ENCODE measurements around the gene TMEM191C.
"Not testable (repeated sequence)": the region's sequence is repeated elsewhere in the genome, so short reads cannot be mapped to it uniquely, and the experiment has no call there.

Gene TMEM191C

DNA sequence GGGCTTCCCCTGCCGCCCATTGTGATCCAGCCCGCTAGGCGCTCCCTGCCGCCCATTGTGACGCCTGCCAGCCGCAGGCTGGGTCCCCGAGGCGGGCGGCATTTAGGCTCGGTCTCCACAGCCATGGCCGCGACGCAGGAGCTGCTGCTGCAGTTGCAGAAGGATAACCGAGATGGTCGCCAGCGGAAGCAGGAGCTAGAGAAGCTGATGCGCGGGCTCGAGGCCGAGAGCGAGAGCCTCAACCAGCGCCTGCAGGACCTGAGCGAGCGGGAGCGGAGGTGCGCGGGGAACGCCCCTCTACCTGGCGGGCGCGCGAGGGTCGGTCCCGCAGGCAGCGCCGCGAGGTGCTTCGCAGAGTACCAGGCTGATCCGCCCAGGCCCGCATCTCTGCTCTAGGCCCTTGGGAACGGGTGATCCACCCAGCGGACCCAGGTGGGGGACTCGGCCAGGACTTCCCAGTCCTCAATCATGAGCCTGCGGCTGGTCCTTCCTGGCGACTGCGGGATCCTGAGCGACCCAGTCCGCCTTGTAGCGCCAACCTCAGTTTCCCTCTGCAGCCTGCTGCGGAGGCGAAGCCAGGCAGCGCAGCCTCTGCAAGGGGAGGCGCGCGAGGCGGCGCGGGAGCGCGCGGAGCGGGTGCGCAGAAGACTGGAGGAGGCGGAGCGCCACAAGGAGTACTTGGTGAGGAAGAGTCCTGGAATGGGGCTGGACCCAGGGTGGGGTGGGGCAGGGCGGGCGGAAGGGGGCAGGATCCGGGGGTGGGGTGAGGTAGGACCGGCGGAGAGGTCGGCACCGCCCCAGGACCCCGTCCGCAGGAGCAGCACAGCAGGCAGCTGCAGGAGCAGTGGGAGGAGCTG is at the start of gene TMEM191C:
TSS of gene TMEM191C (plus strand) at position 51 of the 857 bp plus-strand sequence. CDS start at position 124, 73 bp downstream.
- DNase-seq = not testable (repeated sequence)

DNA sequence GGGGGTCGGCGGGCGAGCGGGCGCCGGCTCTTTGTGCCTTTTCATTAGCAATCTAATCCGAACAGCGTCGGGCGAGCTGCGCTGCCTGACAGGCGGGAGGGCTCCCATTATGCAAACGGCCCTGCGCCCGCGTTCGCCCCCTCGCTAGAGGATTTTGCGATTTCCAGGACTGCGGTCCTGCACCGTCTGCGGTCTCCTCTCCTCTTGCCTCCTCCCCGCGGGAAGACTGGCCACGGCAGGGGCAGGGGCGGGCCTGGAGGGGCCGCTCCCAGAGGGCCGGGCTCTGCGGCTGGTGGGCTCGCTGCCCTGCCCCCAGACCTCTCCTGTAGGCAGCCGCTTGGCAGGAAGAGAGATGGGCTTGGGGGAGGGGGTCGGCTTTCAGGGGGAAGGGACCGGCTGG is 49.3 kb upstream of the TMEM191C start:
- not testable (repeated sequence) for DNase-seq

DNA sequence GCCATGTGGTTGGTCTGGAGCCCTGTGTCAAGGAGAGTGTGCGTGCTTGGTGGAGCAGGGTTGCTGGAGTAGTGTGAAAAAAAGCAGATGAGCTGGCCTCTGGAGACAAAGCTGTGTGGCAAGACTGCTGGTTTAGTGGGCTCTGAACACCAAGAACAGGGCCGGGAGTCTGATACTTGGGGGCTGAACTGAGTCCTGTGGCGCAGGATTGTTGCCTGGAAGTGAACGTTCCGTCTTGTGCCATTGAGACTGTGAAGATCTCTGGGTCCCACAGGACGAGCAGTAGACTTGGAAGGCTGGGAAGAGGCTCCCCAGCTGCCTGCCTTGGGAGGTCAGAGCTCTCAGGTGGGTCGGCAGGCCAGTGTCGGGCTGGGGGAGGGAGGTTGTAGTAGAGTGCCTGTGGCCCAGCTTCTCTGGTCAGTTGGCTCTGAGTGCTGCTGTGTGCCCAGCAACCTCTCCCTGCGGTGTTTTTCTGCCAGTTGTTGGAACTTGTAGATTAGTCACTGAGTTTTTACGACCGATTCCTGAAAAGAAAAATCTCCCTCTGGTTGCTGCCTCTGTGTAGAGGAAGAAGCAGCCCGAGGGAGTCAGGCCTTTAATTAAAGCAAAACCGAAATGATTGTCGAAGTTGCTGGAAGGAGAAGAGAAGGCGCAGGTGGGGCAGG is 48.1 kb upstream of the TMEM191C start:
- not testable (repeated sequence) for DNase-seq

DNA sequence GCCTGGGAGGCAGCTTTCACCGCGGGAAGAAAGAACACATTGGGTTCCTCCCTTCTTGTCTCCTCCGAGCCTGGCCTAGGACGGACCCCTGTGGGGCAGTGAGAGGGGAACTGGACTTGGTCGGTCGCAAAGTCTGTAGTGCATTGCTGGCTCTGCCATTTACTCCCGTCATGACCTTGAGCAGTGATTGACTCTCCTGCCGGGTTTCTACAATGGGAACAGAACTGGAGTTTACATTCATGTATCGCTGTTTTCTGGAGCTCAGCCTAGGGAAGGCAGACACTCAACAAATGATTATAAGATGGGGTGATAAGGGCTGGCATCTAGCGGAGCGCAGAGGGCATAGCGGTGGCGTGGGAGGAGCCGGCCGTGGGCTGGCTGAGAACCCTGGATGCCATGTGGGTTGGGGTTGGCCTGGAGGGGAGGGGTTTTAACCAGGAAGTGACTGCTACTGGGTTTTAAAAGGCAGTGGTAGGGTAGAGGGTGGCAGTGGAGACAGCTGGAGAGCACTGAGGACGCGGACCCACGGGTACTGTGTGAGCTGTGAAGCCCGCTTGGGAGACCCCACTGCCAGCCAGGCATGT is 46.9 kb upstream of the TMEM191C start:
- not testable (repeated sequence) for DNase-seq

DNA sequence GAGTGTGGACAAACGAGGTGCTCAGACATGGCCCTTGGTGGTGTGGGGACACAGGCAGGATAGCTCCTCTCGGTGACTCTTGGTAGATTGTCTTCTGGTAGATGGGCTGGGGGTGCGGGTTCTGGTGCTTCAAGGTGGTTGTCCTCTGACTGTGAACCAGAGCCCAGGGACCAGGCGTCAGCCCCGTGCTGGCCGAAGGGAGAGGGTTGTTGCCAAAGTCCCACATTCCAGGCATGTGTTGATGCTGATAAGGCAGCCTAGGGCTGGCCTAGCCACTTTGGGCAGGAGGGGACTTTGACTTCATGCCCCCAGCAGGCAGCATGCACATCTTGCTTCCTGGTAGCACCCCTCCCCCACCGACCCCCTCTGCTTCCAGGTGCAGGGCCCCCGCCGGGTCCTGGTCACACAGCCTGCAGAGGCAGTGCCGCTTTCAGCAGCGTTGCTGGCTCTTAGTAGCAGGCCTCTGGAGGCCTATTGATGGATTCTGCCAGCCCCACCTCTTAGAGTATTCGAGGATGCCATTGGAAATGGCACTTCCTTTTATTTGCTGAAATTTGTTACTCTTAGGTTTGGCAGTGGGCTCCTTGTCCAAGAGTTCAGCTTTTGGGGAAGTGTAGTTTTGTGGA is 43.0 kb upstream of the TMEM191C start:
- DNase-seq = not testable (repeated sequence)

DNA sequence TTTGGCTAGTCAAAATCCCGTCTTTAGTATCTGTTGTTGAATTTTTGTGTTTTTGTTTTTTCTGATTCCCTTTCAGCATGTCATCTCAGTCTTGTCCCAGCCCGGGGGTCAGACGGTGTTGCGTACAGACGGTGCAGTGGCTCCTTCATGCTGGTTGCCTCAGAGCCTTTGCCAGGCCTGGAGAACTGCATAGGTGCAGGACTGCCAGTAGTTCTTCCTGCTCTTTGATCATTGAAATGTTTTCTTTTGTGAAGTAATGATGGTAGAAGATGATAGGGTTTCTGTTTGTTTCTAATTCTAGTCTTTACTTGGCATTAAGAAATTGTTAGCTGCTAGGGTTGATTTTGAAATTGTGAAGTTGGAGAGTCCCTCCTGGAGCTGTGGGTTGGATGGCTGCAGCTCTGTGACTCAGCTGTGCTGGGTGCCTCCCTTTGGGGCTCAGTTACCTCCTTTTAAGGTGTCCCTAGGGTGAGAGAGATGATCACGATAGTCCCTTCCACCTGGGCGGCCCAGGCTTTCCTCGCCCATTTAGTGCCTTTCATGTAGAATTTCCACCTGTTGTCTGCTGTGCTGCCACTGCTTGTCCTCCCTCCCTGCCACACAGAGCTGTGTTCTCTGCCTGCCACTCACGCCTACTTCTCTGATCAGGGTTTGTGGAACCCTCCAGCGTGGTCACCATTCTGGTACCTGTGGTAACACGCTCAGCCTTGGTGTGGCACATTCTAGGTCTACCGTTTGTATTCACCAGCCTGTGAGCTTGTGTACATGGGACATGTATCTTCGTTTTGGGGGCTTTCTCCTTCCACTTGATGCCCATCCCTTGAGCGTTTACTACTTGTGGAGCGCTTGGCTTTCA is 32.6 kb upstream of the TMEM191C start:
- not testable (repeated sequence) for DNase-seq

DNA sequence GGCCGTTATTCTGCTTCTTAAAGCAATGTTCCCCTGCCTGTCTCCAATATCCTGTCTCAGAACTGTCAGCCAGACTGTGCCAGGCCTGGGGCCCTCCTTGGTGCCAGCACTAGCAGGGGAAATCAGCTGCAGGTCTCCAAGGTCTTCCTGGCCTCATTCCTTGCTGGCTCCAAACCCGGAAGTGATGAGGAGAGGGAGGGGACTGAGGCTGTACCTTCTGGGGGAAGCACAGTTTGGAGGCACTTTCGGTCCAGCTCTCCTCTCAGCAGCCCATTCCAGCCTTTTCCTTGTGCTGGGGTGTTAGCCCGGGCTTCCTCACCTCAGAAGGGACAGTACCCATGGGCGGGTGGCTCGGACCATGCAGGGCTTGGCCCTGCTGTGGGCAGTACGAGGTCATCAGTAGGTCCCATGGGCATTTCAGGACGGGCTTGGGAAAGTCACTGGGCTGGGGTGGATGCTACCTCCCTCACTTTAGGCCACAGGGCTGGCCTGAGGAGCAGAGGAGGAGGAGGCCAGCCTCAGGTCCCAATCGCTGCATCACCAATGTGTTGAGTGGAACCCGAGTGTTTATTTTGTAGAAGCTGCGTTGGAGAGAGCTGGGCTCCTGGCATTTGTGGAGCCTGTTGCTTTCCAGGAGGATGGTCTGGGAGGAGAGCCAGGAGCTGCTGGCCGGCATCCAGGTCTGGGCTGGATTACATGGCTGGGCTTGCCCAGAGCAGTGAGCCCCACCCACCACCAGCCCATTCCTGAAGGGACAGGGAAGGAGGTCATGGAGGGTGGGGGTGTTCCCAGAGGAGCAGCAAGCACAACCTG is 31.0 kb upstream of the TMEM191C start:
- DNase-seq = not testable (repeated sequence)

DNA sequence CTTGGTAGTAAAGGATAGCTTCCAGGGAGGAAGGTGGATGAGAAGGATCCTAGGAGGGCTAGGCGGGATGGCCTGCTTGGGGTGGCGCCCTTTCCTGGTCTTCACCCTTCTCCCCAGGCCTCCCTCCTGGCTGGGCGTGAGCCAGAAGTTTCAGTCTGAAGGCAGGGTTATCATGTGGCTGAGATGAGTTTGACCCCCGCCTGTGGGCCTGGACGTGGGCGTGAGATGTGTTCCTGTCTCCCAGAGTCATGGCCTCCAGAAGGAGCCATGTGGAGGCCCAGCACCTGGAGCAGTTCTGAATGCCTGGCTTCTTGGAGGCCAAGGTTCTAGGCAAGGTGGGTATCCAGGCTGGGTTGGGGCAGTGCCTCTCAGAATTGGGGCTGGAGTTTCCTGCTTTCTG is 29.2 kb upstream of the TMEM191C start:
- DNase-seq = not testable (repeated sequence)

DNA sequence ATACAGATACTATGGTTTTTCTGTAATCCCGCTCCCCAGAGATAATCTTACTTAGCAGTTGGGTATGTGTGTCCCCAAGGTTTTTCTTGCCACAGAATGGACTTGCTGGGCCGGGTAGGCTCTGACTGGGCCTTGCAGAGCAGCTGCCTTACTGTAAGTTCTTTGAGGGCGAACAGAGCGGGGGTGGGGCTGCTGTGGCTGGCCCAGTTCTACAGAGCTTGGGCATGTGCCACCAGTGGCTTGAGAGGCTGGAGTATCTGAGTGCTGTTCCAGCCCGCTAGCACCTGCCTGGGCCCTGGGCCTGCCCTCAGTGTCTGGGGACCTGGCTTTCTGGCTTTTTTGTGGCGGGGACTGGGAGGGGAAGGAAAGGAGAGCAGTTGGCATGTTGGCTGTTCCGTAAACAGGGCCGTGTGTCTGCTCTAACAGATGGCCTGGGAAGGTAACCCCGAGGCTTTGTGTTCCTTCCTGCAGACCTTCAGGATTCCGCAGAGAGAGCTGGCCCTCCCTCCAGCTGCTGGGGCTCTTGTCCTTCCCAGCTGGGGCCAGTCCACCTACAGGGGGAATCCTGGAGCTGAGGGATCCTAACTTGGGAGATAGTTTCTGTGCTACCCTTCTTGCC is 27.1 kb upstream of the TMEM191C start:
- DNase-seq = not testable (repeated sequence)

DNA sequence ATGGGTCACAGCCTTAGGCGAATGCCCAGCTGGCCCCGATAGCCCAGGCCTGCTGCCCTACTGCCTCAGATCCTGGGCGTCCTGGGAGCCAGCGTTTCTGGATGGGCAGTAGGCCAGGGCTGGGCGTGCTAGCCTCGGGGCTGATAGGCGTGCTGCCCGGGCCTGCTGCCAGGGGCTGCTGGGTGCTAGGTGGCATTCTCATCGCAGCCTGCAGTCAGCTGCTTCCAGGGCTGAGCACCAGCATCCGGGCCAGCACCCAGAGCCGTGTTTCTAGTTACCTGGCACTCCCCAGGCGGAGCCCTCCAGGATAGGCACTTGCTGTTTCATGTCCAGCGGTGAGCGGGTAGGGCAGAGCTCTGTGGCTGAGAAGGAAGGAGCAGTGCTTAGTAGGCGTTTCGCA is 26.5 kb upstream of the TMEM191C start:
- not testable (repeated sequence) for DNase-seq

DNA sequence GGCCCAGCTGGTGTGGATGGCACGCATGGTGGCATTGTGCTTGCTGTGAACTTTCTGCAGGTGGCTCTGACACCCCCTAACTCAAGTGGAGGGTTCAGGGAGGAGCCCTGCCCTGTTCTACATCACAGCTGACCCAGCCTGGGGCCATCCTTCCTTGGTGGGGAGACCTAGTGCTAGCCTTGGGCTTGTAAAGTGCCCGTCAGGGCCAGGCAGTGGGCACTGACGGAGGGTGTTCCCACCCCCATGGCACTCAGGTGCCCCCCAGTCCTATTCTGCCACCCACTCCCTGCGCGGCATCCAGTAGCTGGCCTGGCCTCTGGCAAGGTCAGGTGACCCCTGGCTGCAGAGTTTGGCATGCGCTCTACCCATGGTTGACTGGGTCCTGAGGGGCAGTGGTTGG is 26.0 kb upstream of the TMEM191C start:
- not testable (repeated sequence) for DNase-seq

DNA sequence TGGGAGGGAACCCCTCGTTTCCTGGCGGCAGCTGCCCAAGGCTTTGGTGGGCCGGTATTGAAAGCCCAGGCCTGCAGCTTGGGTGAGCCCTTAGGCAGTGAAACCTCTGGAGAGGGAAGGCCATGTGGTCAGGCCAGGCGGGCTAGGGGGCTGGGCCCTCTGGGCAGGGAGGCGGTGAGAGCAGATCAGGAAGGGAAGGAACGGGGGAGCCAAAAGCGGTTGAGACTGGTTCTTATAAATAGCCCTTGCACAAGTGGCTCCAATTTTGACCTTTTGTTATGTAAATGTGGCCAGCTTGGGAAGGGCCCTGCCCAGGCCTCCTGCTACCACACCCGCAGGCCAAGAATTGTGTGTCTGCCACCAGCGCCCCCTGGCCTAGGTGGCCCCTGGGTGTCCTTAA is 25.1 kb upstream of the TMEM191C start:
- not testable (repeated sequence) for DNase-seq

DNA sequence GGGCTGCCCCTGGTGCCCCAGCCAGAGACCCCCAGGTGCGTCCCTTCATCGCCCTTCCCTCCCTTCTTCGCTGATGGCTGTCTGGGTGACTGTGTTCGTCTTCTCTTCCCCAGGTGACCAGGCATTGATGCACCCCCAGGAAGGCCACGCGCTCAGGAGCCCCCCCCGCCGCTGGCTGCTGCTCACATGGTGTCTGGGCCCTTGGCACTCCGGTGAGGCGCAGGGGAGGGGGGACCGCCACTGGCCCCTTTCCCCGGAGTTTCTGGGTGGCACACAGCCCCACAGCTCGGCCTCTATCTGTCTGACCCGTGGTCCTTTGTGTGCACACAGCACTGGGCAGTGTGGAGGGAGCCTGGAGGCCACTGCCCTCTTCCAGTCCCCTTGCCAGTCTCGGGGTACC is 24.5 kb upstream of the TMEM191C start:
- not testable (repeated sequence) for DNase-seq

DNA sequence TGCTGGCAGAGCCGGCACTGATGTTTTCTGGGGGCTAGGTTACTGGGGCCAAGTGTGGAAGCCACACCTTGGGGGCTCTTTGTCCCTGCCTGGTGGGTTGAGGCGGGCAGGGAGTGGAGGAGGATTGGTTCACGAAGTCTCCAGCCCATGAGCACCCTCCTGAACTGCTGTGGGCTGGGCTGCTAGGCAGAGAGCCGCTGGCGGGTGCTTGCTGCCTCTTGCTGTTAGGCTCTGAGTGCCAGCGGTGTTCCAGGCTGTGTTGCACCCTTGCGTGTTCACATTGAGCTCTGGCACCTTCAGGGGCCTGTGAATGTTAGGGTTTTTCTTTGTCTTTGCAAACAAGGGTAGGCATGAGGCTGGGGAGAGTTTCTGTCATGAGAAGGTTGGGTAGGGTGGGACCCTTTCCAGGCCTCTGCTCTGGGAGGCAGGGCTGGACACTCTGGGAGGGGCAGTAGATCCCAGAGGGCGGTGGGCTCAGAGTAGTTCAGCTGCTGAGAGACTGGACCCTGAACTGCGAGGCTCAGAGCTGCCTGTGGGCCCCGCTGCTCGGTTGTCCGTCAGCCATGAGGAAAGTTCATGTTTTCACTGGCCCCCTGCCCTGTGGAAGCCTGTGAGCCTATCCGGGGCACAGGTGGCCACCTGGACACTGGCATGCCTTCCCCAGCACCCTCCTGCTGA is 24.0 kb upstream of the TMEM191C start:
- no peak for DNase-seq

DNA sequence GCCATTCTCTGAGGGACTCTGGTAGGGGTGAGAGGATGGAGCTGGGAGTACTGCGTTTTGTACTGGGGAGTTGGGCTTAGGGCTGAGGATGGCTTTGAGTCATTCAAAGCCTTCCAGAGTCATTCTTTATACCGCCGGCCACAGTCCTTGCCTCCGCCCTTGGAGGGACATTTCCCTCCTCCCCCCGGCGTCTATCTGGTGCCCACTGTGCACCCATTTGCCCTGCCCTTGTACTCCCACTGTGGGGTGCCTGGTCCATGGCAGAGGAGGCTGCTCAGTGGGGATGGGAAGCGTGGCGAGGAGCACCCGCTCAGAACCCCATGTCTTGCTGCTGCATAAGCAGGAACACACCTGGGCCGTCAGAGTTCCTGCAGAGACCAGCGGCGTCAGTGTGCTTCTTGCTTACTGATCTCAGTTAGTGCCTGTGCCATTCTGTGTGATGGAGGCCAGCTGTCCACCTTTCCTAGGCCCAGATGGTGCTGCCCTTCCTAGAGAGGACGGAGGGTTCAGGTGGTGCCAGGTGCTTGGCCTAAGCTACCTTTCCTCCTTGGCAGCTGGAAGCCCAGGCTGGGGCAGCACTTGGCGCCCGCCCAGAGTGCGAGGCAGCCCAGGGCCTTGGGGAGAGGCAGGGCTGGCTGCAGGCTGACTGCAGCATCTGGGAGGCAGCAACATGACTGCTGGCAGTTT is 23.3 kb upstream of the TMEM191C start:
- no peak for DNase-seq

DNA sequence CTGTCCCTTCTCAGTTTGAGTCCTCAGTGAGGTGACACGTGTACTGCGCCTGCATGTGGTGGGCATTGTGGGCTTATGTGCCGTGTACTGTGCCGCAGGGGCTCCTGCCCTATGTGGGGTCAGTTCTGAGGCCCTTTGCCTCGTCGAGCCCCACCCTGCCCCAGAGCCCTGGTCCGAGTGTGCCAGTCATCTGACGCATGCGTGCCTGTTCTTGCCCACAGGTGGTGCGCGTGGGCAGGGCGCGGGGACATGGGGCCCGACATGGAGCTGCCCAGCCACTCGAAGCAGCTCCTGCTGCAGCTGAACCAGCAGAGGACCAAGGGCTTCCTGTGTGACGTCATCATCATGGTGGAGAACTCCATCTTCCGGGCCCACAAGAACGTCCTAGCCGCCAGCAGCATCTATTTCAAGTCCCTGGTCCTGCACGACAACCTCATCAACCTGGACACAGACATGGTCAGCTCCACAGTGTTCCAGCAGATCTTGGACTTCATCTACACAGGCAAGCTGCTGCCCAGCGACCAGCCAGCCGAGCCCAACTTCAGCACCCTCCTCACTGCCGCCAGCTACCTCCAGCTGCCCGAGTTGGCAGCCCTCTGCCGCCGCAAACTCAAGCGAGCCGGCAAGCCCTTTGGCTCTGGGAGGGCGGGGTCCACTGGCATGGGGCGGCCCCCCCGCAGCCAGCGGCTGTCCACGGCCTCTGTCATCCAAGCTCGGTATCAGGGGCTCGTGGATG is 22.3 kb upstream of the TMEM191C start:
- no peak for DNase-seq

DNA sequence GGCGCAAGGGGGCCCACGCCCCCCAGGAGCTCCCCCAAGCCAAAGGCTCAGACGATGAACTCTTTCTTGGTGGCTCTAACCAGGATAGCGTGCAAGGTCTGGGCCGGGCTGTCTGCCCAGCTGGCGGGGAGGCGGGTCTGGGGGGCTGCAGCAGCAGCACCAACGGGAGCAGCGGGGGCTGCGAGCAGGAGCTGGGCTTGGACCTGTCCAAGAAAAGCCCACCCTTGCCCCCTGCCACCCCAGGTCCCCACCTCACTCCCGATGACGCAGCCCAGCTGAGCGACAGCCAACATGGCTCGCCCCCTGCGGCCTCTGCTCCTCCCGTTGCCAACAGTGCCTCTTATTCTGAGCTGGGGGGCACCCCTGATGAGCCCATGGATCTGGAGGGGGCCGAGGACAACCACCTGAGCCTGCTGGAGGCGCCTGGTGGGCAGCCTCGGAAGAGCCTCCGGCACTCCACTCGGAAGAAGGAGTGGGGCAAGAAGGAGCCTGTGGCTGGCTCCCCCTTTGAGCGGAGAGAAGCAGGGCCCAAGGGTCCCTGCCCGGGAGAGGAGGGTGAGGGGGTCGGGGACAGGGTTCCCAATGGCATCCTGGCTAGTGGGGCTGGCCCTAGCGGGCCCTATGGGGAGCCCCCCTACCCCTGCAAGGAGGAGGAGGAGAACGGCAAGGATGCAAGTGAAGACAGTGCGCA is 21.6 kb upstream of the TMEM191C start:
- DNase-seq = no peak

DNA sequence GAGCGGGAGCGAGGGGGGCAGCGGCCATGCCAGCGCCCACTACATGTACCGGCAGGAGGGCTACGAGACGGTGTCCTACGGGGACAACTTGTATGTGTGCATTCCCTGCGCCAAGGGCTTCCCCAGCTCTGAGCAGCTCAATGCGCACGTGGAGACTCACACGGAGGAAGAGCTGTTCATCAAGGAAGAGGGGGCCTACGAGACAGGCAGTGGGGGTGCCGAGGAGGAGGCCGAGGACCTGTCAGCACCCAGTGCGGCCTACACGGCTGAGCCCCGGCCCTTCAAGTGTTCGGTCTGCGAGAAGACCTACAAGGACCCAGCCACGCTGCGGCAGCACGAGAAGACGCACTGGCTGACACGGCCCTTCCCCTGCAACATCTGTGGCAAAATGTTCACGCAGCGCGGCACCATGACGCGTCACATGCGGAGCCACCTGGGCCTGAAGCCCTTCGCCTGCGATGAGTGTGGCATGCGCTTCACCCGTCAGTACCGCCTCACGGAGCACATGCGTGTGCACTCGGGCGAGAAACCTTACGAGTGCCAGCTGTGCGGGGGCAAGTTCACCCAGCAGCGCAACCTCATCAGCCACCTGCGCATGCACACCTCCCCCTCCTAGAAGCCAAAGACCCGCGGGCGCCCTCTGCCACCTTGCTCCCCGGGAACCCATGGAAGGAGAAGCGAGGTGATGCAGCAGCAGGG is 20.9 kb upstream of the TMEM191C start:
- no peak for DNase-seq

Measured in fibroblast of skin of right quadriceps (primary cell).